HEK293 (cell line): ENCODE measurements around the gene ABCG4.

ENCODE experiments used
- CTCF ChIA-PET: fragments of 350-600 bp; formaldehyde crosslinking; extraction: SDS; loops from one replicate; lab custom pipeline; 2021; ENCODE audit warnings: antibody characterized with exemption; lab: Yijun Ruan, JAX
- POLR2A ChIA-PET: fragments of 300-600 bp; formaldehyde crosslinking; extraction: SDS; loops from one replicate; lab custom pipeline; 2020; ENCODE audit warnings: antibody characterized with exemption, inconsistent platforms; lab: Yijun Ruan, JAX
- H3K27ac ChIP-seq: fragments of 200-500 bp; sonication (Bioruptor generic); 2 replicates; pipeline ENCODE4 v1.5.1; 2014; ENCODE audit warnings: low read depth, low read length, control low read depth, inconsistent platforms; ENCODE audit errors: extremely low read depth
- H3K36me3 ChIP-seq, 2 experiments: fragments of 200-500 bp in 1 of 2; sonication (Bioruptor generic) in 1 of 2; 1 replicate in 1 of 2; 2 replicates in 1 of 2; pipeline ENCODE4 v1.5.1; 2014 to 2017; ENCODE audit warnings: inconsistent platforms in 2 of 2, low read length in 2 of 2; ENCODE audit not compliant: control insufficient read depth in 2 of 2, insufficient read depth in 1 of 2
- H3K4me1 ChIP-seq: fragments of 200-500 bp; sonication (Bioruptor generic); 2 replicates; pipeline ENCODE4 v1.5.1; 2014; ENCODE audit warnings: mild to moderate bottlenecking, low read length, inconsistent platforms; ENCODE audit not compliant: control insufficient read depth, insufficient read depth
- H3K4me3 ChIP-seq: 2 replicates; pipeline ENCODE4 v1.5.1; 2011; ENCODE audit warnings: low read depth, mild to moderate bottlenecking, control low read depth, low read length, moderate library complexity
- H3K9me3 ChIP-seq: fragments of 200-500 bp; sonication (Bioruptor generic); 2 replicates; pipeline ENCODE4 v1.5.1; 2014; ENCODE audit warnings: low read depth, low read length, inconsistent platforms; ENCODE audit not compliant: control insufficient read depth, insufficient read depth
- ATF2 ChIP-seq: fragments of 450-650 bp; formaldehyde crosslinking; IDR thresholded peaks from 2 replicates; pipeline ENCODE4 v1.5.1; 2016; ENCODE audit warnings: missing biosample characterization, missing genetic modification characterization, low read depth
- HOXD13 ChIP-seq: sonication (generic); formaldehyde crosslinking; IDR thresholded peaks from 2 replicates; pipeline ENCODE4 v1.8.0; 2022; ENCODE audit warnings: missing genetic modification reagents, borderline replicate concordance
- PRDM1 ChIP-seq: fragments of 450-650 bp; formaldehyde crosslinking; IDR thresholded peaks from 2 replicates; pipeline ENCODE4; 2016; ENCODE audit warnings: missing biosample characterization, missing genetic modification characterization
- RBAK ChIP-seq: fragments of 450-650 bp; formaldehyde crosslinking; IDR thresholded peaks from 2 replicates; pipeline ENCODE4 v1.5.1; 2016; ENCODE audit warnings: missing biosample characterization, missing genetic modification characterization
- SCRT1 ChIP-seq: fragments of 450-650 bp; formaldehyde crosslinking; IDR thresholded peaks from 2 replicates; pipeline ENCODE4 v1.5.1; 2016; ENCODE audit warnings: missing biosample characterization, missing genetic modification characterization, borderline replicate concordance
- SCRT2 ChIP-seq: fragments of 450-650 bp; formaldehyde crosslinking; IDR thresholded peaks from 2 replicates; pipeline ENCODE4 v1.5.1; 2016; ENCODE audit warnings: missing biosample characterization, missing genetic modification characterization
- SETDB1 ChIP-seq: IDR thresholded peaks from one replicate; pipeline ENCODE4 v1.6.1; 2017; ENCODE audit warnings: mild to moderate bottlenecking, low read length, moderate library complexity, mixed read lengths; ENCODE audit not compliant: insufficient read length
- YY2 ChIP-seq: fragments of 450-650 bp; formaldehyde crosslinking; IDR thresholded peaks from 2 replicates; pipeline ENCODE4 v1.5.1; 2016; ENCODE audit warnings: missing biosample characterization, missing genetic modification characterization
- ZBTB8A ChIP-seq: fragments of 450-650 bp; formaldehyde crosslinking; IDR thresholded peaks from 2 replicates; pipeline ENCODE4 v1.5.1; 2016; ENCODE audit warnings: missing biosample characterization, missing genetic modification characterization
- ZNF112 ChIP-seq: fragments of 450-650 bp; formaldehyde crosslinking; IDR thresholded peaks from 2 replicates; pipeline ENCODE4 v1.5.0; 2017; ENCODE audit warnings: missing biosample characterization, missing genetic modification characterization
- ZNF121 ChIP-seq: fragments of 450-650 bp; formaldehyde crosslinking; IDR thresholded peaks from 2 replicates; pipeline ENCODE4 v1.5.1; 2016; ENCODE audit warnings: missing biosample characterization, missing genetic modification characterization
- ZNF146 ChIP-seq: fragments of 450-650 bp; formaldehyde crosslinking; IDR thresholded peaks from 2 replicates; pipeline ENCODE4 v1.5.1; 2016; ENCODE audit warnings: missing biosample characterization, missing genetic modification characterization
- ZNF239 ChIP-seq: fragments of 450-650 bp; formaldehyde crosslinking; IDR thresholded peaks from 2 replicates; pipeline ENCODE4 v1.5.1; 2016; ENCODE audit warnings: missing biosample characterization, missing genetic modification characterization
- ZNF280D ChIP-seq: fragments of 450-650 bp; formaldehyde crosslinking; IDR thresholded peaks from 2 replicates; pipeline ENCODE4 v1.5.1; 2016; ENCODE audit warnings: missing biosample characterization, missing genetic modification characterization
- ZNF433 ChIP-seq: fragments of 450-650 bp; formaldehyde crosslinking; IDR thresholded peaks from 2 replicates; pipeline ENCODE4 v1.5.1; 2016; ENCODE audit warnings: missing biosample characterization, missing genetic modification characterization, low read depth
- ZNF830 ChIP-seq: fragments of 450-650 bp; IDR thresholded peaks from 2 replicates; pipeline ENCODE4 v1.5.0; 2018; ENCODE audit warnings: missing biosample characterization, missing genetic modification characterization, low read depth, mild to moderate bottlenecking, moderate library complexity
- TF ChIP-seq, protein P1 (sequence below): fragments of 450-650 bp; formaldehyde crosslinking; IDR thresholded peaks from 2 replicates; pipeline ENCODE4 v1.5.1; 2016; ENCODE audit warnings: missing biosample characterization, missing genetic modification characterization
- TF ChIP-seq, protein P2 (sequence below): fragments of 450-650 bp; formaldehyde crosslinking; IDR thresholded peaks from 2 replicates; pipeline ENCODE4 v1.5.1; 2016; ENCODE audit warnings: missing biosample characterization, missing genetic modification characterization

The ABCG4 gene

DNA sequence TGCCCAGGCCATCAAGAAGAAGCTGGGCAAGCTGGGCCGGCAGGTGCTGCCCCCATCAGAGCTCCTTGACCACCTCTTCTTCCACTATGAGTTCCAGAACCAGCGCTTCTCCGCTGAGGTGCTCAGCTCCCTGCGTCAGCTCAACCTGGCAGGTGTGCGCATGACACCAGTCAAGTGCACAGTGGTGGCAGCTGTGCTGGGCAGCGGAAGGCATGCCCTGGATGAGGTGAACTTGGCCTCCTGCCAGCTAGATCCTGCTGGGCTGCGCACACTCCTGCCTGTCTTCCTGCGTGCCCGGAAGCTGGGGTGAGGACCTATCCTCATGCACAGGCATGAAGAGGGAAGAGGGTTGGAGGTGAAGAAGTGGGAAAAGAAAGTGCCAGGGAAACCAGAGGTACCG, 31.1 kb downstream of the ABCG4 start:
- H3K36me3 ChIP-seq: peaks cover 0 to 56% of the 10 kb centered on the region in 2 experiments; a peak in 2 of 3 replicates
- no peak overlapping the region for H3K27ac ChIP-seq
- H3K4me1 ChIP-seq: no peaks in the 10 kb centered on the region
- POLR2A ChIA-PET: interaction anchor here (0.7 to 1.6 kb wide), 4 partner anchors 9 to 104 kb away, joined by 3 to 6 read pairs (median 4); partner anchors contain the start of gene NLRX1
- no peak overlapping the region for H3K4me3 ChIP-seq
- no peak for TF ChIP-seq ZNF280D
- TF ChIP-seq ZNF239 (tag by site-specific recombination): no peak
- no peak for TF ChIP-seq RBAK
- TF ChIP-seq ZNF830 (tag by site-specific recombination): no peak
- TF ChIP-seq ZBTB8A (tag by site-specific recombination): no peak
- TF ChIP-seq YY2 (tag by site-specific recombination): no peak
- TF ChIP-seq HOXD13 (CRISPR knock-in tag): no peak
- no peak for TF ChIP-seq SETDB1
- no peak for TF ChIP-seq PRDM1 (tag by site-specific recombination)
- CTCF ChIA-PET: interaction anchor here (0.8 to 1.9 kb wide), 3 partner anchors 10 to 26 kb away, joined by 3 to 8 read pairs (median 4); partner anchors contain the start of gene CBL
- no peaks in the 10 kb centered on the region for H3K9me3 ChIP-seq

GRCh38 chr11:119180729-119181676, 32.2 kb downstream of the ABCG4 start:
- Histone ChIP-seq H3K4me3 (no peak overlapping the region), H3K9me3 (no peaks in the 10 kb centered on the region), H3K36me3 (peaks cover 0 to 46% of the 10 kb centered on the region in 2 experiments; a peak in 2 of 3 replicates), H3K4me1 (no peaks in the 10 kb centered on the region), H3K27ac (no peak overlapping the region)
- ChIA-PET POLR2A (interaction anchor here (0.7 to 1.6 kb wide), 4 partner anchors 12 to 103 kb away, joined by 5 to 6 read pairs (median 5); partner anchors contain the start of gene NLRX1), CTCF (interaction anchor here (0.6 to 1.9 kb wide), 3 partner anchors 16 to 25 kb away, joined by 4 to 8 read pairs (median 4); partner anchors contain the start of gene CBL)
- TF ChIP-seq ZNF433 (tag by site-specific recombination): no peak
- TF ChIP-seq, protein P1, sequence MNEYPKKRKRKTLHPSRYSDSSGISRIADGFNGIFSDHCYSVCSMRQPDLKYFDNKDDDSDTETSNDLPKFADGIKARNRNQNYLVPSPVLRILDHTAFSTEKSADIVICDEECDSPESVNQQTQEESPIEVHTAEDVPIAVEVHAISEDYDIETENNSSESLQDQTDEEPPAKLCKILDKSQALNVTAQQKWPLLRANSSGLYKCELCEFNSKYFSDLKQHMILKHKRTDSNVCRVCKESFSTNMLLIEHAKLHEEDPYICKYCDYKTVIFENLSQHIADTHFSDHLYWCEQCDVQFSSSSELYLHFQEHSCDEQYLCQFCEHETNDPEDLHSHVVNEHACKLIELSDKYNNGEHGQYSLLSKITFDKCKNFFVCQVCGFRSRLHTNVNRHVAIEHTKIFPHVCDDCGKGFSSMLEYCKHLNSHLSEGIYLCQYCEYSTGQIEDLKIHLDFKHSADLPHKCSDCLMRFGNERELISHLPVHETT (tag by site-specific recombination): no peak
- 0 out of 2 replicates have a peak, but pooled peaks have one; percentile 38 for TF ChIP-seq SCRT1
- TF ChIP-seq, protein P2, sequence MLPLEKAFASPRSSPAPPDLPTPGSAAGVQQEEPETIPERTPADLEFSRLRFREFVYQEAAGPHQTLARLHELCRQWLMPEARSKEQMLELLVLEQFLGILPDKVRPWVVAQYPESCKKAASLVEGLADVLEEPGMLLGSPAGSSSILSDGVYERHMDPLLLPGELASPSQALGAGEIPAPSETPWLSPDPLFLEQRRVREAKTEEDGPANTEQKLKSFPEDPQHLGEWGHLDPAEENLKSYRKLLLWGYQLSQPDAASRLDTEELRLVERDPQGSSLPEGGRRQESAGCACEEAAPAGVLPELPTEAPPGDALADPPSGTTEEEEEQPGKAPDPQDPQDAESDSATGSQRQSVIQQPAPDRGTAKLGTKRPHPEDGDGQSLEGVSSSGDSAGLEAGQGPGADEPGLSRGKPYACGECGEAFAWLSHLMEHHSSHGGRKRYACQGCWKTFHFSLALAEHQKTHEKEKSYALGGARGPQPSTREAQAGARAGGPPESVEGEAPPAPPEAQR (tag by site-specific recombination): no peak
- no peak for TF ChIP-seq ATF2
- TF ChIP-seq ZNF146: no peak
- peak; percentile 65; the same call in 1 of the 2 replicates for TF ChIP-seq SCRT2 (tag by site-specific recombination)
- TF ChIP-seq ZNF112: no peak
- peak; percentile 71 for TF ChIP-seq ZNF121
